Camera-type eye (tissue), 1 donor: ENCODE measurements around the gene SHC4. TPM values are rescaled to one million over a fixed set of nuclear protein-coding genes. Genes with fewer than 3 reads are reported as not detected.

Experiments used
- total RNA-seq: library from RNA; depleted of rRNA; stranded (reverse); fragments of >200 nt; gene quantifications from one replicate; pipeline ENCODE4 v1.2.3, GENCODE V29; 2014

The SHC4 gene
- 4.3 TPM for total RNA-seq

DNA sequence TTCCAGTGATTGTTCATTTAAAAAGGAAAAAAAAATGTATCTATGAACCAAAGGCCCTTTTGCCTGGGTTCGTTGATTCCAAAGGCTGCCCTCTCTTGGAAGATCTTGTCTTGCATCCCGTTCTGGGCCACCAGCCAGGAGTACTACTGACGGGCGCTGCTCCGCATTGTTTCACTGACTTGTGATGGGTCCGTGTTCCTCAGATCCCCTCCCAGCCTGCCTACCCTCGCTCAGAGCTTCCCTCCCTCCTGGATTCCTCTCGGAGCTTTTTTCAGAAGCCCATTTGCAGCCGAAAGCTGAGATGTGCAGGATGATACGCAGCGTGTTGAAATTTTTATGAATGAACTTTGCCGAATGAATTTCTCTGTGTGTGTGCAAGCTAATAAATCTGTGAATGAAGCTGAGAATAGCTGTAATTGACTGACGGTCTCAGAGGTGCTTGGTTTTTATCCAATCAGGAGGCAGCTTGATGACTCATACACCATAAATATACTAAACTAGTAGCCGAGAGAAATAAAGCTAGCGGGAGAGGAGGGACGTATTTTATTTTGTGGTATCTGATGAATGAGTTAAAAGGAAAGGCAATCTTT is at the start of gene SHC4:
TSS of gene SHC4 (minus strand) at position 396 of the 590 bp plus-strand sequence. CDS start 904 bp downstream, outside the sequence.

DNA sequence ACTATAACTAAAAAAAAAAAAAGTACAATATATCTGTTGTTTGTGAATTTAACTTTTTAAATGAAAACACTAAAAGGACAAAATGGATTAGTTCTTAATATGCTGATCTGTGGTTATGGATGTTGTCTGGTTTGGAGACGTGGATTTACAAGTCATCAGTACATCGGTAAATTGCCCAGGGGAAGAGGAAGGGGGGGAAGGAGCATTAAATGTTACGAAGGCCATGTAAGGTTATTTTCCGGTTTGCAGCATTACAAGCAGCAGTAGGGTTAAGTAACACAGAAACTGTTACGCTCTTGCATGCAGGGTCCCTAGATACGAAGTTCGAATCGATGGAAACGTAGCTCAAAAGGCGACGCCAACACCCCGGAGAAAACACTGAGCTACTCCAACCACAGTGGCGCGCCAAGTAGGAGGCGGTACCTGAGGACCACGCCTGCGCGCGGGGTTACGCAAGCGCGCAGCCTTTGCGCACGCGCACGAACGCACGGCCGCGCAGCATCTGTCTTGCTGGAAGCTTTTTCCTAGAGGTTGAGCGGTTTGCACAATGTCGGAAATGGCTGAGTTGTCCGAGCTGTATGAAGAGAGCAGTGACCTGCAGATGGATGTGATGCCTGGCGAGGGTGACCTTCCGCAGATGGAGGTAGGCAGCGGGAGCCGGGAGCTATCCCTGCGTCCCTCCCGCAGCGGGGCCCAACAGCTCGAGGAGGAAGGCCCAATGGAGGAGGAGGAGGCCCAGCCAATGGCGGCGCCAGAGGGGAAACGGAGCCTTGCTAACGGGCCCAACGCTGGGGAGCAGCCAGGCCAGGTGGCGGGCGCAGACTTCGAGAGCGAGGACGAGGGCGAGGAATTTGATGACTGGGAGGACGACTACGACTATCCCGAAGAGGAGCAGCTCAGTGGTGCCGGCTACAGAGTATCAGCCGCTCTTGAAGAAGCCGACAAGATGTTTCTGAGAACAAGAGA is 85.8 kb downstream of the SHC4 start, which contains the start of gene EID1:
TSS of gene EID1 (plus strand) at position 505 of the 966 bp plus-strand sequence. CDS start at position 548, 43 bp downstream.

GRCh38 chr15:48810414-48811324 is 153.1 kb downstream of the SHC4 start, which contains the start of gene CEP152:
CEP152 (minus strand) TSS chr15:48811069; CDS start chr15:48805649, 5,420 bp downstream.

Other genes starting within 250 kb of the SHC4 start
- gene CEP152, start 152.8 kb downstream of the SHC4 start, total RNA-seq: 7.9 TPM
- 310 TPM for gene EID1, start 85.8 kb downstream of the SHC4 start, total RNA-seq
- 95.1 TPM for gene SECISBP2L, start 82.5 kb upstream of the SHC4 start, total RNA-seq
- 91.7 TPM for gene COPS2, start 191.7 kb upstream of the SHC4 start, total RNA-seq
- 55.7 TPM for gene GALK2, start 206.3 kb upstream of the SHC4 start, total RNA-seq